HCEC 1CT (cell line): Measurements from ENCODE around the gene EDN1.

Experiments
- DNase-seq: peaks from one replicate; pipeline ENCODE4 v3.0.0-alpha.2; 2017

The EDN1 gene

DNA sequence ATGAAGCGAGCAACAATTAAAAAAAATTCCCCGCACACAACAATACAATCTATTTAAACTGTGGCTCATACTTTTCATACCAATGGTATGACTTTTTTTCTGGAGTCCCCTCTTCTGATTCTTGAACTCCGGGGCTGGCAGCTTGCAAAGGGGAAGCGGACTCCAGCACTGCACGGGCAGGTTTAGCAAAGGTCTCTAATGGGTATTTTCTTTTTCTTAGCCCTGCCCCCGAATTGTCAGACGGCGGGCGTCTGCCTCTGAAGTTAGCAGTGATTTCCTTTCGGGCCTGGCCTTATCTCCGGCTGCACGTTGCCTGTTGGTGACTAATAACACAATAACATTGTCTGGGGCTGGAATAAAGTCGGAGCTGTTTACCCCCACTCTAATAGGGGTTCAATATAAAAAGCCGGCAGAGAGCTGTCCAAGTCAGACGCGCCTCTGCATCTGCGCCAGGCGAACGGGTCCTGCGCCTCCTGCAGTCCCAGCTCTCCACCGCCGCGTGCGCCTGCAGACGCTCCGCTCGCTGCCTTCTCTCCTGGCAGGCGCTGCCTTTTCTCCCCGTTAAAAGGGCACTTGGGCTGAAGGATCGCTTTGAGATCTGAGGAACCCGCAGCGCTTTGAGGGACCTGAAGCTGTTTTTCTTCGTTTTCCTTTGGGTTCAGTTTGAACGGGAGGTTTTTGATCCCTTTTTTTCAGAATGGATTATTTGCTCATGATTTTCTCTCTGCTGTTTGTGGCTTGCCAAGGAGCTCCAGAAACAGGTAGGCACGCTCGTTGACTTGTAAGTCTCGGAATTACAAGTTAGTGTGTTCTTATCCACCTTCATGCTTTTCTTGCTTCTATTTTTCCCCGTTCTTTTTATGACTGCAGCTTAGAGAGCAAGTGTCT, at the start of gene EDN1:
EDN1 (plus strand) TSS at position 429 of the 888 bp plus-strand sequence; CDS start at position 698, 269 bp downstream.
- peak; percentile 89 for DNase-seq

DNA sequence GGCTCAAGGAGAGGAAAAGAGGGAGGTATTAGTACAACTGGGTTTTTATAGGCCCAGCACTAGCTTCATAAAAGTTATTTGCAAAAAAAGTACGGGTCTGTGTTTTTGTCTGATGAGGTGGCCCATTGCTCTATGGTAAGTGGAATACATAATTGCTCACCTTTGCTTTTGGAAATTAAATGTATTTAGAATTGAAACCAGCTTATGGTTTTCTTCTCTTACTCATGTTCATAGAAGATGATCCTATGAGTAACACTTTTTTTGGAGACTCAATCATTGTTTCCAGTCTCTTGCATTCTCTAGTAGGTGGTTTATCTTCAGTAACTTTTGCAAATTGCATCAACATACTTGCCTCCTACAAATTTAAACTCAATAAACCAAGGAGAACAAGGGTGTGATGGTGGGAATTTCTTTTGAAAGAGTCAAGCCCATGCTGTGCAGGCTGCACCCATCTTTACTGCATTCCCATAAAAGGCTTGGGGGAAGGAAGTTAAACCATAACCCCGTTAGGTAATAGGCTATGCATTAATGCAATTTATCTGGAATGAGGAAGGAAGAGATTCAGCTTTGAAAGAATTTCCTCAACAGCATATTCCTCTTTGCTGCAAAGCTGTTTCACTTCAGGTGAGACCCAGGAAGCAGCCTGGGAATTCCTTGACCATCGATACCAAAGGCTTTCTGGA, 48.5 kb upstream of the EDN1 start:
- no peak for DNase-seq

DNA sequence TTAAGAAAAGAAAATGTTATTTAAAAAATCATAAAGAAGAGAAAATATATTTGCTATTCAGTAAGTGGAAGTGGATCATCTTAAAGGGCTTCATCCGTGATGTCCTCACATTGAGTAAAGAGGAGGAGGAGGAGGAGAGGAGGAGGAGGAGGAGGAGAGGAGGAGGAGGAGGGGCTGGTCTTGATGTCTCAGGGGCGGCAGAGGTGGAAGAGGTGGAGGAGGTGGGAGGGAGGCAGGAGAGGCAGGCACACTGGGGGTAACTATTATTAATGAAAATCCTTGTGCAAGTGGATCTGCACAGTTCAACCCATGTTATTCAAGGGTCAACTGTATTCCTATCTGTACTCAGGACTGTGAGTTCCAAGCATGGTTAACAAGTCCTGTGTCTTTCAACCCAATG, 47.0 kb upstream of the EDN1 start:
- no peak for DNase-seq

DNA sequence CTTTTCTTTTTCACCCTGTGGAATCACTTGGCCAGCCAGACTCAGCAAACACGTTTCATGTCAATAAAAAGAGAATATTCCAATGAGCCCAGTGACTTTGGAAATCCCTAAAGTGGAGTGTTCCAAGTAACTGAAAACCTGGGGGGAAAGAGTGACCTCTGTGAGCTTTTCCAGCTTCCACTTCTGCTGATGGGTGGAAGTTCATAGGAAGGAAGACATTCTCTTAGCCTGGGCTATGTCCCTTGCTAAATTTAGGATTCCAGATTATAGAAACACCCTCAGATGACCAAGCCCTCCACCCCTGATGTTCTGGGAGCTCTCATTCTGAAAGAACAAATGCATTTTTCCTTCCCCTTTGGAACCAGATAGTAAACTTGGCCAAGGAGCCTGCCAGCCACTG, 44.8 kb upstream of the EDN1 start:
- no peak for DNase-seq

DNA sequence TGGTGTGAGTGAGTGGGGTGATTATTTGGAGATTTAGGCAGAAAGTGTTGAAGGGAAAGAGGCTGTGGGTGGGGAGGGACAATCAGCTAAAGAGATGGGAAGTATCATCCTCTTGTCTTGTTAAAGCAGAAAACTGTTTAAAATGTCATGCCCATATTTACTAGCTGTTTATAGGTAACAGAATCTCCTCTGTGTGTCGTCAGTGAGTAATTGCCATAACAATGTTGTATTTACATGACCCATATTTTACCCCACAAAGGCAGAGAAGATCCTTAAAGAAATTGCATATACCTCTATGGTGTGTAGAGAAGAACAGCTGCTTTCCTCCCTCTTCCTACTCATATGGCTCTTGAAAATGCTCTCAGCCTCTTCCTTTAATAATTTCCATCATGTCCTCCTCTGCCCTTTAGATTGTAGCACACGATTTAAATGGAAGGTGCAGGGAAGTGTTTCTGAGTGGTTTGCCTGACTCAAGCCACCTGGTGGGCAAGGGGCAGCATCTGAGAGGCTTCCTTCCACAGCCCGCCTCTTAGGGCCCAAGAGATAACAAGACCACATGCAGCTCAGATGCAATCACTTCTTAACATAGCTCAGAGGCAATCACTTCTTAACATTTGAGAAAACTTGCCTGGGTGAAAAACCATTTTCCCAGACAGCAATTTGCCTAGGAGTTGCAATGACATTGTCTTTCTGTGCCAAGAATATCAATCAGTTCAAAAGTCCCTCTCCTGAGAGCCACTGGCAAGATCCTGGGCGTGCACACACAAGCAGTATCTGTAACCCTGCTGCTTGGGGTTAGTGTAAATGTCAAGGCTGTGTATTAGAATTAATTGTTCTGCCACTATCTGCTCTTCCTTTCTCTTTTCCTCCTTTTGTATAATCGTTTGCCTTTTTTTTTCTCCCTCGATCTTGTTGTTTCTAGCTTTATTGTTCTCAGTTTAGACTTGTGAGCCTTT, 44.1 kb upstream of the EDN1 start:
- DNase-seq = peak; percentile 47

DNA sequence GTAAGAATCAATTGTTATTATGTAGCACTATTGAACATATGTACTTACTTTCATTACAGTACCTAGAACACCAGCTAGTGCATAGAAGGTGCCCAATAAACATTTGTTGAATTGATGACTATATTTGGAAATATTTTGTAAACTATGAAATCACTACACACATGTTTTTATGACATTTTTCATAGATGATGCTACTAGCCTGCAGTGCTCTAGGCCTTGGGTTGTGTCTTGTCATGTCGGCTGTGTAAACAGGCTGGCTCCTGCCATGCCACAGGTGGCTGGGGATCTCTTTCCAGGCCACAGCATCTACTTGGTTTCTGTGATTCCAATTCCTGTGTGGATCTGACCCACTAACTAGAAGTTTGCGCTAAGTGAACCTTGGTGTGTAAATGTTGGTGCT, 43.3 kb upstream of the EDN1 start:
- DNase-seq = peak; percentile 69

DNA sequence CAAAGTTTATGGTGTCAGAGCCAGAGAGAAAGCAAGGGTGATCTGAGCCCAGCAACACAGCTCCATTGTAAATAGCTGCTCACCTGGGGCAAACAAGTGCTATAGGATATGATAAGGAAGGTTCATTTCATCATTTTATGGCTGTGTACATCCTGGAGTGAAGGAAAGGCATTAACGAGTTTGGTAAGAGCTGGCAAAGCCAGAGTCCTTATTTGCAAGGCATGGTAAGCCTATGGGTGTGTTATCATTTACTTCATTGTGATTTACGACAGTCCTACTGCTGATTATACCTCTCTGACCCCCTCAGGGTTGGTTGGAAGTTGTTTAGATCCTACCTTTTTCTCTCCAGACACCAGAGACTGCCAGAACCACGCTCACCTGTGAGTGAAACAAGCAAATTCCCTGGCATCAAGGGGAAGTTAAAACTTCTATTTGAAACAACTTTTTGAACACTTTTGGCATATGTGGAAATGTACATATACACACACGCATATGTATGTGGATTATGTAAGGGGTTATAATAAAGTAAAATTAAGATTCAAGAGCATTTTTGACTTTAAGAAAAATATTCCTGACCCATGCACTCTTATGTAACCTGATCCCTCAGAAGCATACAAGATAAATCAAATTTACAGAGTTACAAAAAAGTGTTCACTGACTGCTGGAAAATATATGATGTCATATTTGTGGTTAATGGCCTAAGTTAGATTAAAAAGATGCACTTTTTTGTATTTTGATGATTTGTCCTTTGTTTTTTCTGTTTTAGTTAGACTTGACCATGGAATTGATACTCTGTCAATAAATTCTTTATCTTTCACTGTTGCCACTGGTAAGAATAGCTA, 40.4 kb upstream of the EDN1 start:
- no peak for DNase-seq

DNA sequence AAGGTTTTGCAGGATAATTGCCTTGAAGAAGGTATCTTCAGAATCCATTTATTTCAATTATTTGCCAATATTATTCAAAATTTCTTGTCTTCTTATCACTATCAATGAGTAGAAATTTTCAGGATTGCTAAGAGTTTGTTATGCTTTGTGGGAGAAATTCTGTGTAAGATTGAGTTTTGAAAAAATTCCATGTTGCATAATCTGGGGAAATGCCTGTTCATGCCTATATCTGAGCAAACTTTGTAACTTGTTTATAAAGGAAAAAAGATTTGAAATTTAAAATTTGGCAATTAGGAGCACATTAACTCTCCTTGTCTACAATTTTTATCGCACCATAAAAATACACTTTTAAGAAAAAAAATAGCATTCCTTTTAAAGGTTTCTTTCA, 39.8 kb upstream of the EDN1 start:
- no peak for DNase-seq

DNA sequence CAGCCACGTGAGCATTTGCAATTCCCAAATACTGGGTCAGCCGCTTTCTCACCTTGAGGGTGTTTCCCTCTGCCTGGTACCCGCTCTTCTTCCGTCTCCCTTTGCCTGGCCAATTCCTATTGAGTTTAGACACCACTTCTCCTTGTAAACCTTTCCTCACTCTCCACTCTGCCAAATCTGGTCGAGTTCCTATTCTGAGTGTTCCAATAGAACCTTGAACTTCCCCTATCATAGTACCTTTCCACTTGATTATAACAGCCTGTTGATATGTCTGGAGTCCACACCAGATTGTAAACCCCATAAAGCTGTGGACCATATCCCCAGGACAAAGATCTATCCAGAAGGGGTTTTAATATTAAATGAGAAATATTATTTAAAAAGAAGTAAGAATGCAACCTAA, 36.0 kb upstream of the EDN1 start:
- DNase-seq = no peak

DNA sequence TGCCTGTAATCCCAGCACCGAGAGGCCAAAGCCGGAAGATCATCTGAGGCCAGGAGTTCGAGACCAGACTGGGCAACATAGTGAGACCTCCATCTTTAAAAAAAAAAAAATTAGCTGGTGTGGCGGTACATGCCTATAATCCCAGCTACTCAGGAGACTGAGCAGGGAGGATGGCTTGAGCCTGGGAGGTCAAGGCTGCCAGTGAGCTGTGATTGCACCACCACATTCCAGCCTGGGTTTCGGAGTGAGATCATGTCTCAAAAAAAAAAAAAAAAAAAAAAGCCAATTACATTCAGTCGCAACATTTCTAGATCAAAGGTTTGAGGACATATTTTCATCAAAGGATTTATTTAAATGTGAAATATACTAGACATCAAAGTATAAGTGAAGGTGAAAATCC, 32.0 kb upstream of the EDN1 start:
- no peak for DNase-seq

DNA sequence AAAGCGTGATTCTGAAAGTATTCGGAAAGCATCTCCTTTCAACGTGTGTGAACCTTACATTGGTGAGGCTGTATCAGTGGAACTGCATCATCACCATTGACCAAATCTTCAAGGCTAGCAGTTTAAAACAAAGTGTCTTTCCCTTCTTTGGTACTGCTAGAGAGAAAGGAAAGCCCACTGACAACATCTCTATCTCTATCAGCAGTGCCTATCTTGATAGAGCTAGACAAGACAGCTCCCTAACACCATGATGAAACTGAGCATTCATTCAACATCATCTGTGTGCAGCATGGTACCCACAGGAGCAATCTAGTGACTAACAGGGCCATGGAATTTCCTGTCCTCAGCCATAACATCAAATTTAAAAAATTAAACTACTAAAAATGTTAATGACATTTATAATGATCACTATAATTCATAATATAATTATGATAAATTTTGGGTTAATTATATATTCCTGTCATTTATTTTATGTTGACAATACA, 31.5 kb upstream of the EDN1 start:
- peak; percentile 33 for DNase-seq

DNA sequence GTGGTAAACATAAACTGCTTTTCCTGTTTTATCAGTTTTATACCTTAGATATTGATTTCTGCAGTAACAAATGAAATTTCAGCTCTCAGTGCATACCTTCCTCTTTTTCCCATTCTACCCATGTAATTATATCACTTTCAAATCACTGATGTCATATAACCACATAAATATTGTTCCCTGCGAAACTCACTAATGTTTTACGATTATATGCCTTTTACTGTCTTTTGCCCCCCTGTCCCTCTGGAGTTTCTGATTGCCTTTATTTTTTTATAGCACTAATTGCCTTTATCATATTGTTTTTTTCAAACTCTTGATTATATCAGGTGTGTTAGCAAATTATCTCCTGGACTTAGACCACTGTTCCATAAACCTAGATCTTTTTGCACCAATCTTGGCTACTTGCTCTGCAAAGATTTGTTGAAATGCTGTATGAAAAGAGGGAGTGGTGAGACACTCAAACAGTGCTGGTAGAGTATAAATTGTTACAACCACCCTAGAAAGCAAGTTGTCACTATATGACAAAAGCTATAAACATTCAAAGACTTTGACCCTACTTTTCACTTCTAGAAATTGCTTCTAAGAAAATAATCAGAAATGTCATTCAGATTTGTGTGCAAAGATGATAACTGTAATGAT, 29.6 kb upstream of the EDN1 start:
- no peak for DNase-seq

DNA sequence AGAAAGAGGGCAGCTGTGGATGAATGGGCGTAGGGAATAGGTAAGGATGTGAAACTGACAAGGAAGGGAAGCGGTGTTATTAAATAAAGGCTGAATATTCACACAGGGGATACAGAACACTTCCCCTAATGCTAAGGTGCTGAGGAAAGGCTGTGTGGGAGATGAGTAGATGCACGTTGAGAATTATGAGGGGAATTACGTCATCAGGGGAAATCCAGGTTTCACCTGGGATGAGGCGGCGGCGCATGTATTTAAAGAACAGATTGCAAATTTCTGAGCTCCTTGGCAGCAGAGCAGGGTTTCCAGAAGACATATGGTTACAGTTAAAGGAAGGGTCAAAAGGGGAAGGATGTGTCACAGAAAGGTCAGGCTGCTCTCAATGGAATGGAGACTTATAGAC, 28.7 kb upstream of the EDN1 start:
- no peak for DNase-seq

DNA sequence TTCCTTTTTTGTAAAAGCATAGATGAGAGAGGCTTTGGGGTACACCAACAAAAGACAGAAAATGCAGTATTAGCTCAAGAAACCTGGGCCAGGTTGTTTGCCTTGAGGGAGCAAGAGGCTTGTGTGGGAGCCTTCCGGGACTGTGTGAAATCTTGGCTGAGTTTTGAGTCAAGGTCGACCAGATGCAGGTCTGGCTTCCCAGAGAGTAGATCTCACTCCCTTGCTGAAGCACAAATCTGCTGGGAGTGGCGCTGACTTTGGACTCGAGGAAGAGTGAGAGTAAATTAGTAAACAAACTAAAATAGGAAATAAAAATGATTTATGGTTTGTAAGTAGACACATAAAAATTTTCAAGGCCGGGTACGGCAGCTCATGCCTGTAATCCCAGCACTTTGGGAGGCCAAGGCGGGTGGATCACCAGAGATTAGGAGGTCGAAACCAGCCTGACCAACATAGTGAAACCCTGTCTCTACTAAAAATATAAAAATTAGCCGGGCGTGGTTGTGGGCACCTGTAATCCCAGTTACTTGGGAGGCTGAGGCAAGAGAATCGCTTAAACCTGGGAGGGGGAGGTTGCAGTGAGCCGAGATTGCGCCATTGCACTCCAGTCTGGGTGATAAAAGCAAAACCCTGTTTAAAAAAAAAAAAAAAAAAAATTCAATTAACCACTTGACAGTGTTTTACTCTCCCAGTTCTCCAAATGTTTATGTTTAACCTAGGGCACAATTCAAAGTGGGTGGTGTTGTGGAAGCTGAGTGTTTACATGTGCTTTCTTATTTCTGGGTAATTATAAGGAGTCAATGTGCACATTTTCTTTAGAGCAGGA, 27.7 kb upstream of the EDN1 start:
- no peak for DNase-seq

DNA sequence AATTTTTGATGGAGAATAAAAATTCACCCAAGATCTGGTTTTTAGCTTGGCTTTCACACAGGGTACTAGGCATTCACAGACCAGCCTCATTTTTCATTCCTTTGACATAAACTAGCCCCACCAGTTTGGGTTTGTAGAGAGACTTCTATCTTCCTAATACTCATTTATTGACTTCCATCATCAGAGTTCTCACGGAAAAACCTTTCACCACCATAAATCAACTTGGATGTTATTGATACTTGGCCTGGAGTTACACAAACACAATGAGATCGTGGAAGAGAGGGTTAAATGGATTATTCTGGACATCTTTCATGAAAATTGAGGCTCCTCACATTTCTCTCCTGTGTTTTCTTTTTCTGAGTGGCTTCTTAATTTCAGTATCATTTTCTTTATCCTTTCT, 26.8 kb upstream of the EDN1 start:
- DNase-seq = no peak

DNA sequence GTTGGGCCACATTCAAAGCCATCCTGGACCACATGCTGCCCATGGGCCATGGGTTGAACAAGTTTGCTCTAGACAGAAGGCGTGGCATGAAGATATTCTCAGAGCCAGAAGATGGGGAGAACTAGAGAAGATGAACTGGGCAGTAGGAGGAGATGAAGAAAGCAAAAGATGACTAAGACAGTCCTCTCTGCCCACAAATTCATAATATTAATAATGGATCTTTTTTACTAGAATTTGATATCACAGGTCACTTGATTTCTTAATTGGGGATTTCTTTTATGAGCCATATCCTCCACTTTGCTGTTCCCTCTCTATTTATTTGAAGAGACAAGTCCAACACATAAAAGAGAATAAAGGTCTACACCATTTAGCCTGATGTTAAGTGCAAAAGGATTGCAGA, 25.5 kb upstream of the EDN1 start:
- no peak for DNase-seq

DNA sequence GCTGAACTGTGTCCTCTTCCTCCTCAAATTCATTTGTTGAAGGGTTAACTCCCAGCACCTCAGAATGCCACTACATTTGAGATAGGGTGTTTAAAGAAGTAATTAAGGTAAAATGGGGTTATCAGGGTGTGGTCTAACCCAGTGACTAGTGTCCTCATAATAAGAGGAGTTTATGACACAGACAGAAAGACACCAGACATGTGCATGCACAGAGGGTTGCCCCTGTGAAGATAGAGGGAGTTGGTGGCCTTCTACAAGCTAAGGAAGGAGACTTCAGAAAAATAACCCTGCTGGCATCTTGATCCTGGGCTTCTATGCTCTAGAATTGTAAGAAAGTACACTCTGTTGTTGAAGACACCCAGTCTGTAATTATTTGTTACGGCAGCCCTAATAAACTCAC, 24.9 kb upstream of the EDN1 start:
- DNase-seq = no peak

DNA sequence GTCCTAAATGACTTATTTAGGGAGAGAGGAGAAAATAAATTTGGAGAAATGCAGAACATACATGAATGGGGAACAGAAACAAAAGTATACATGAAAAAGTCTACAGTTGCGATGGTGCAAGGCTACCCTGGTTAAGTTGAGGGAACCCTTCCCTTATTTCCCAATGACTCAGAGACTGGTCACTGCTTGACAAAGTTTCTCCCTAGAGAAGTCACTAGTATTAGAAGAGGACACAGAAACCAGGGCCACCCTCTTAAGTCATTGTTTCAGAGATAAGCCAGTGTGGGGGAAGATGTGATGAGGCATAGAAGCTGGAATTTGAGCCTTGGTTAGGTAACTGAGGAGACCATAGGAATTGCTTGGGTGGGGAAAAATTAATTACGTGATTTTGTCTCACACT, 24.4 kb upstream of the EDN1 start:
- DNase-seq = peak; percentile 44

DNA sequence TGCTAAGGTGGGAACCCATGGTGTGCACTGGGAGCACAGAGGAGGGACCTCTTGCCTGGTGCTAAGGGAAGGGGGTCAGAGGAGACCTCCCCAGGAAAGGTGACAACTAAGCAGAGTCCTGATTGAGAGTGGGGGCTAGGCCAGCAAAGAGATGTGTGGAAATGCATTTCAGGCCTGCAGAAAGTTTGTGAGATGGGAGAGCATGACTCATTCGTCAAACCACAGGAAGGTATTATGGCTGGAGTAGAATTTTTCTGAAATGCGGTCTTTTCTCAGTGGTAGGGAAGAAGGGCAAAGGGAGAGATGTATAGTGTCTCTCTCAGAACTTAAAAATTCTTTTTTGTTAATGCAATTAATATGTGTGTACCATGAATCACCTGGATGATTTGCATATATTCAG, 23.6 kb upstream of the EDN1 start:
- DNase-seq = peak; percentile 64

DNA sequence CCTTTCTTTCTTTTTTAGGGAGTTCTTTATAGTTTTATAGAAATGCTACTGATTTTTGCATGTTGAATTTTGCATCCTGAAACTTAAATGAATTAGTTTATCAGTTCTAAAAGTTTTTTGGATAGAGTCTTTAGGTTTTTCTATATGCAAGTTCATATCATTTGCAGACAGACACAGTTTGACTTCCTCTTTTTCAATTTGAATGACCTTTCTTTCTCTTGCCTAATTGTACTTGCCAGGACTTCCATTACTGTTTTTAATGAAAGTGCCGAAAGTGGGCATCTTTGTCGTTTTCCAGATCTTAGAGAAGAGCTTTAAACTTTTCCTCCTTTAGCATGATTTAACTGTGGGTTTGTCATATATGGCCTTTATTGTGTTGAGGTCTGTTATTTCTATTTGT, 21.1 kb upstream of the EDN1 start:
- DNase-seq = no peak
